HFF-Myc (cell line): ENCODE results near the gene CBARP.
A peak's percentile ranks its signal among the peaks of the same experiment; 100 is the strongest.

Source experiments
- DNase-seq: peaks from one replicate; pipeline ENCODE4 v3.0.0-alpha.2; 2011; ENCODE audit warnings: low read depth; ENCODE audit errors: extremely low read depth
- H3K4me3 ChIP-seq: replicated peaks from 2 replicates; pipeline ENCODE4 v1.5.1; 2011; ENCODE audit warnings: low read depth, mild to moderate bottlenecking, control low read depth, low read length
- CTCF ChIP-seq: IDR thresholded peaks from 2 replicates; pipeline ENCODE4 v1.5.1; 2012; ENCODE audit warnings: mild to moderate bottlenecking, low read depth, low read length, control low read depth; ENCODE audit errors: missing control alignments

Gene CBARP

GRCh38 chr19:1221904-1222255, 15.9 kb downstream of the CBARP start:
- H3K4me3 ChIP-seq: no peak overlapping the region
- no peak for TF ChIP-seq CTCF

GRCh38 chr19:1220976-1221903, 16.6 kb downstream of the CBARP start:
- peak; percentile 59 for TF ChIP-seq CTCF
- DNase-seq: no peak
- H3K4me3 ChIP-seq: no peak overlapping the region

More at GRCh38 chr19:1221904-1222255, 15.9 kb downstream of the CBARP start:
- no peak for DNase-seq

- no peak for TF ChIP-seq CTCF
Observed at GRCh38 chr19:1220477-1220930, 17.3 kb downstream of the CBARP start.

GRCh38 chr19:1219786-1220476, 17.9 kb downstream of the CBARP start:
- no peak for DNase-seq
- TF ChIP-seq CTCF: no peak
- no peak overlapping the region for H3K4me3 ChIP-seq

More at GRCh38 chr19:1220477-1220930, 17.3 kb downstream of the CBARP start:
- no peak for DNase-seq
- no peak overlapping the region for H3K4me3 ChIP-seq

GRCh38 chr19:1218751-1219567, 18.8 kb downstream of the CBARP start:
- no peak overlapping the region for H3K4me3 ChIP-seq
- no peak for TF ChIP-seq CTCF
- DNase-seq: no peak

- H3K4me3 ChIP-seq: no peak overlapping the region
- DNase-seq: no peak
- TF ChIP-seq CTCF: no peak
Observed at GRCh38 chr19:1217366-1217765, 20.4 kb downstream of the CBARP start.
